OCI-LY1 (cell line): ENCODE results near the gene COG6.
A peak's percentile ranks its signal among the peaks of the same experiment; 100 is the strongest.

Experiments used
- H2AFZ ChIP-seq: fragments of 200-600 bp; sonication (generic), shearing (Covaris generic); 2 replicates; pipeline ENCODE4 v1.6.0; 2014; ENCODE audit warnings: antibody characterized with exemption, mild to moderate bottlenecking, low read length
- H3F3A ChIP-seq: fragments of 200-600 bp; sonication (generic), shearing (Covaris generic); 2 replicates; pipeline ENCODE4 v1.6.0; 2014; ENCODE audit warnings: mild to moderate bottlenecking, antibody characterized with exemption, low read length, moderate library complexity; ENCODE audit not compliant: insufficient read depth
- H3K27ac ChIP-seq: fragments of 200-600 bp; sonication (generic); 2 replicates; pipeline ENCODE4 v1.5.1; 2014; ENCODE audit warnings: low read length, mixed run types, mild to moderate bottlenecking, low read depth; ENCODE audit not compliant: poor library complexity, severe bottlenecking
- H3K27me3 ChIP-seq: fragments of 200-600 bp; sonication (generic); 2 replicates; pipeline ENCODE4 v1.6.0; 2014; ENCODE audit warnings: antibody characterized with exemption, mild to moderate bottlenecking, low read length, moderate library complexity; ENCODE audit not compliant: insufficient read depth
- H3K36me3 ChIP-seq: fragments of 200-600 bp; sonication (generic); 2 replicates; pipeline ENCODE4 v1.6.1; 2014; ENCODE audit warnings: mild to moderate bottlenecking, antibody characterized with exemption, low read length, moderate library complexity, mixed read lengths; ENCODE audit not compliant: insufficient read depth
- H3K4me1 ChIP-seq: fragments of 200-600 bp; sonication (generic); 2 replicates; pipeline ENCODE4 v1.5.1; 2014; ENCODE audit warnings: mild to moderate bottlenecking, low read length, moderate library complexity; ENCODE audit not compliant: insufficient read depth, severe bottlenecking
- H3K4me2 ChIP-seq: fragments of 200-600 bp; sonication (generic), shearing (Covaris generic); 2 replicates; pipeline ENCODE4 v1.6.1; 2014; ENCODE audit warnings: low read length
- H3K4me3 ChIP-seq: fragments of 200-600 bp; sonication (generic); 2 replicates; pipeline ENCODE4 v1.5.1; 2014; ENCODE audit warnings: low read length, low read depth, mild to moderate bottlenecking, mixed read lengths; ENCODE audit not compliant: poor library complexity, severe bottlenecking
- H3K79me2 ChIP-seq: fragments of 200-600 bp; shearing (Covaris generic); 2 replicates; pipeline ENCODE4 v1.6.1; 2016; ENCODE audit warnings: mixed run types, low read length, mixed read lengths; ENCODE audit not compliant: insufficient read depth
- H3K9ac ChIP-seq: fragments of 200-600 bp; sonication (generic), shearing (Covaris generic); 2 replicates; pipeline ENCODE4 v1.6.1; 2014; ENCODE audit warnings: mild to moderate bottlenecking, low read length, mixed read lengths
- H3K9me2 ChIP-seq: fragments of 200-600 bp; sonication (generic), shearing (Covaris generic); 2 replicates; pipeline ENCODE4 v1.6.1; 2014; ENCODE audit warnings: low read depth, mild to moderate bottlenecking, low read length, mixed read lengths
- H3K9me3 ChIP-seq: fragments of 200-600 bp; shearing (Covaris generic); 2 replicates; pipeline ENCODE4 v1.6.1; 2014; ENCODE audit warnings: low read length, mixed read lengths
- H4K20me1 ChIP-seq: fragments of 200-600 bp; sonication (generic), shearing (Covaris generic); 2 replicates; pipeline ENCODE4 v1.6.0; 2016; ENCODE audit warnings: mild to moderate bottlenecking, low read length; ENCODE audit not compliant: insufficient read depth
- EZH2 ChIP-seq: fragments of 200-600 bp; sonication (generic), shearing (Covaris generic); IDR thresholded peaks from 2 replicates; pipeline ENCODE4 v1.8.0; 2017; ENCODE audit warnings: borderline replicate concordance, mixed run types, mild to moderate bottlenecking, antibody characterized with exemption, low read length, moderate library complexity, mixed read lengths
- TF ChIP-seq, protein P1 (sequence below): fragments of 200-600 bp; sonication (generic), shearing (Covaris generic); IDR thresholded peaks from 2 replicates; pipeline ENCODE4 v1.5.1; 2017; ENCODE audit warnings: mild to moderate bottlenecking, antibody characterized with exemption, low read length, moderate library complexity, mixed read lengths

The COG6 gene

DNA sequence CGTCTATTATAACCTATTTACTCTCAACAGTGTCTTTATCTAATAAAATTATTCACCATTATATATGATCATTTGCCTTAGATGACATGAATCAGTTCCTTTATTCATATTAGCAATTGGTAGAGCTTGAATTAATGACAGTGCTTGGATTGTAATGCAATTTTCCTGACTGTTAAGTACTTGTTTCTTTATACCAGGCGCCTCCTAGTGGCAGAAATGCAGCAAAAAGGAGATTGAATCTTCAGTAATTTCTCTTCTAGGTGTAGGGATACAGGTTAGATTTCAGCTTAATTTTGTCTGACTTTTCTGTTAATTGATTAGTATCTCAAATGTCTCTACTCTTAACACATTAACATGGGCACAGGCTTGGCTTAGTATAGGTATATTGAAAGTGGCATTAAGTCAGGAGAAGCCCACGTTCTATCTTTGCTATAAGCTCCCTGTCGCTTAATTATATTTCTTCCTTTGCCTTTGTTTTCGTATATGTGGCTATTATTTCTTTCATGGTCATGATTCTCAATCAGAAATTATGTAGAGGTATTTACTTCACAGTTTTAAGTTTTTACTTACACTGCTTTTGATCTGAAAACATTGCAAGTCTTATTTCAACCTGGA, 43.3 kb upstream of the COG6 start:
- TF ChIP-seq EZH2: no peak
- TF ChIP-seq, protein P1, sequence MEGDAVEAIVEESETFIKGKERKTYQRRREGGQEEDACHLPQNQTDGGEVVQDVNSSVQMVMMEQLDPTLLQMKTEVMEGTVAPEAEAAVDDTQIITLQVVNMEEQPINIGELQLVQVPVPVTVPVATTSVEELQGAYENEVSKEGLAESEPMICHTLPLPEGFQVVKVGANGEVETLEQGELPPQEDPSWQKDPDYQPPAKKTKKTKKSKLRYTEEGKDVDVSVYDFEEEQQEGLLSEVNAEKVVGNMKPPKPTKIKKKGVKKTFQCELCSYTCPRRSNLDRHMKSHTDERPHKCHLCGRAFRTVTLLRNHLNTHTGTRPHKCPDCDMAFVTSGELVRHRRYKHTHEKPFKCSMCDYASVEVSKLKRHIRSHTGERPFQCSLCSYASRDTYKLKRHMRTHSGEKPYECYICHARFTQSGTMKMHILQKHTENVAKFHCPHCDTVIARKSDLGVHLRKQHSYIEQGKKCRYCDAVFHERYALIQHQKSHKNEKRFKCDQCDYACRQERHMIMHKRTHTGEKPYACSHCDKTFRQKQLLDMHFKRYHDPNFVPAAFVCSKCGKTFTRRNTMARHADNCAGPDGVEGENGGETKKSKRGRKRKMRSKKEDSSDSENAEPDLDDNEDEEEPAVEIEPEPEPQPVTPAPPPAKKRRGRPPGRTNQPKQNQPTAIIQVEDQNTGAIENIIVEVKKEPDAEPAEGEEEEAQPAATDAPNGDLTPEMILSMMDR: peak; percentile 77
- Histone ChIP-seq H3K79me2 (no peaks in the 10 kb centered on the region), H3K36me3 (no peaks in the 10 kb centered on the region), H3K4me1 (no peaks in the 10 kb centered on the region), H3K9ac (no peak overlapping the region), H3K27ac (no peak overlapping the region), H3K9me3 (no peaks in the 10 kb centered on the region), H3K9me2 (no peaks in the 10 kb centered on the region), H3K27me3 (no peaks in the 10 kb centered on the region), H2AFZ (no peak overlapping the region), H4K20me1 (no peaks in the 10 kb centered on the region), H3K4me3 (no peak overlapping the region), H3K4me2 (no peak overlapping the region), H3F3A (no peaks in the 10 kb centered on the region)

DNA sequence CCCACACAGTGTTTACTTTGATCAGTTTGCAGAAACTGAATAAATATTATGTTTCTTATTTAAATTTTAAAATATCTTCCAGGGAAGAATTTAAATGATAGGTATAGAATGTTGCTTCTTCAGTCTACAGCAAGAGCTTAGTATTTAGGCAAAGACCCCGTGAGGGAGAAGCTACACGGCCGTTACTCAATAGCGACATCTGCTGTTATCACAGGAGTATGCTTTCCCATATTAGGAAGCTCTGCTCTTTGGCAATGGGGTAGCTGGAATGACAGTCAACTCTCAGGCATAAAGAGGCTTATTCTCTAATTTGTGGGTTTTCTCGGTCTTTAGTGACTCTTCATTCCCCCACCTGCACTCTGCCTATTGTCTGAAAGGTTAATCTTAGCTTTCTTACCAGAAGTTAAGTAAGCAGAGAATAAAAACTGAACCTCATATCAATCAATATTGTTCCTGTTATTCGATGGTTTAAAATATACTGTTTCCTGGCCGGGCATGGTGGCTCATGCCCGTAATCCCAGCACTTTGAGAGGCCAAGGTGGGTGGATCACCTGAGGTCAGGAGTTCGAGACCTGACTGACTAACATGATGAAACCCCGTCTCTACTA, 39.3 kb upstream of the COG6 start:
- no peak overlapping the region for H3K4me3 ChIP-seq
- no peaks in the 10 kb centered on the region for H3K79me2 ChIP-seq

DNA sequence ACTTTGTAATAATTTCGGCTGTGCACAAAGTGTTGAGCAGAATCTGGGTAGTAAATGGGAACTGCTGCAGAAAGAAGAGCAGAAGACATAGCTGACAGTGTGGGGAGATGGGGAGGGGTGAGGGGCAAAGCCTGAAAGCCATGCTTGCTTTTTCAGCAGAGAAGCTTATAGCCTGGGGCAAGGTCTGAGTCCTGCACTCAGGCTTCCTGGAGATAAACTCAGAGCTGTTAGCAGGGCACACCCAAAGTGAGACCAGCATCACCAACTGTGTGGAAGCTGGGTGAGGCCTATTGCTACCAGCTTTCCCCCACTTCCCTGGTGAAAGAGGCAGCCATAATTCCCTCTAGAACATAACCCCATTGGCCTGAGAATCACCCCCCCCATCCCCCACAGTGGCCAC, 36.9 kb upstream of the COG6 start:
- H2AFZ ChIP-seq: no peak overlapping the region
- no peaks in the 10 kb centered on the region for H3K9me2 ChIP-seq
- H3K9me3 ChIP-seq: no peaks in the 10 kb centered on the region
- no peaks in the 10 kb centered on the region for H4K20me1 ChIP-seq
- H3K4me1 ChIP-seq: no peaks in the 10 kb centered on the region
- no peak overlapping the region for H3K4me2 ChIP-seq
- H3K27ac ChIP-seq: no peak overlapping the region
- TF ChIP-seq EZH2: no peak
- TF ChIP-seq, protein P1: no peak
- no peaks in the 10 kb centered on the region for H3K79me2 ChIP-seq
- H3K9ac ChIP-seq: no peak overlapping the region
- no peak overlapping the region for H3K4me3 ChIP-seq
- H3K36me3 ChIP-seq: no peaks in the 10 kb centered on the region
- H3F3A ChIP-seq: no peaks in the 10 kb centered on the region
- 0 out of 2 replicates have a peak, but pooled peaks cover 4% of the 10 kb centered on the region for H3K27me3 ChIP-seq

More for the DNA sequence above, 39.3 kb upstream of the COG6 start:
- Histone ChIP-seq H3K4me1 (no peaks in the 10 kb centered on the region), H3K4me2 (no peak overlapping the region), H3K9me2 (no peaks in the 10 kb centered on the region), H3F3A (no peaks in the 10 kb centered on the region), H3K9ac (no peak overlapping the region), H3K27me3 (0 out of 2 replicates have a peak, but pooled peaks cover 4% of the 10 kb centered on the region), H3K36me3 (no peaks in the 10 kb centered on the region), H3K9me3 (no peaks in the 10 kb centered on the region), H4K20me1 (no peaks in the 10 kb centered on the region), H2AFZ (no peak overlapping the region), H3K27ac (no peak overlapping the region)
- TF ChIP-seq, protein P1: peak; percentile 79
- no peak for TF ChIP-seq EZH2
